HPDE6-E6E7 (cell line): ENCODE data around the gene EYA2.
"Not testable (repeated sequence)": the region's sequence is repeated elsewhere in the genome, so short reads cannot be mapped to it uniquely, and the experiment has no call there.

Source experiments
- DNase-seq: peaks from one replicate; pipeline ENCODE4 v3.0.0; 2011; ENCODE audit warnings: missing footprints; ENCODE audit errors: extremely low spot score

EYA2 gene

GRCh38 chr20:46894971-46895905 is 595 bp downstream of the EYA2 start:
- DNase-seq, result no peak

GRCh38 chr20:46895906-46896242 is 1.2 kb downstream of the EYA2 start:
- DNase-seq, result no peak

GRCh38 chr20:46897328-46897880 is 2.8 kb downstream of the EYA2 start:
- DNase-seq, result no peak

- DNase-seq, result no peak
These were observed 3.8 kb downstream of the EYA2 start for GRCh38 chr20:46898423-46898822.

- no peak for DNase-seq
These were observed 5.0 kb downstream of the EYA2 start for GRCh38 chr20:46899621-46900020.

- no peak for DNase-seq
These were observed 5.4 kb downstream of the EYA2 start for GRCh38 chr20:46900086-46900485.

GRCh38 chr20:46900826-46901225 is 6.2 kb downstream of the EYA2 start:
- DNase-seq, result no peak

- peak; percentile 99 for DNase-seq
These were observed 7.0 kb downstream of the EYA2 start for GRCh38 chr20:46901638-46902037.

GRCh38 chr20:46903256-46903655 is 8.6 kb downstream of the EYA2 start:
- DNase-seq, result no peak

GRCh38 chr20:46903937-46904336 is 9.3 kb downstream of the EYA2 start:
- DNase-seq, result no peak

- no peak for DNase-seq
These were observed 10.9 kb downstream of the EYA2 start for GRCh38 chr20:46905364-46906125.

- no peak for DNase-seq
These were observed 18.8 kb downstream of the EYA2 start for GRCh38 chr20:46913329-46914044.

GRCh38 chr20:46914789-46915379 is 20.2 kb downstream of the EYA2 start:
- no peak for DNase-seq

- DNase-seq, result no peak
These were observed 21.1 kb downstream of the EYA2 start for GRCh38 chr20:46915575-46916257.

GRCh38 chr20:46916258-46916603 is 21.6 kb downstream of the EYA2 start:
- no peak for DNase-seq

GRCh38 chr20:46917155-46917554 is 22.5 kb downstream of the EYA2 start:
- no peak for DNase-seq

GRCh38 chr20:46920114-46920513 is 25.5 kb downstream of the EYA2 start:
- no peak for DNase-seq

GRCh38 chr20:46922841-46923240 is 28.2 kb downstream of the EYA2 start:
- DNase-seq, result not testable (repeated sequence)

GRCh38 chr20:46923550-46923949 is 28.9 kb downstream of the EYA2 start:
- DNase-seq, result no peak

- DNase-seq, result no peak
These were observed 34.0 kb downstream of the EYA2 start for GRCh38 chr20:46928580-46929132.

- DNase-seq, result no peak
These were observed 35.3 kb downstream of the EYA2 start for GRCh38 chr20:46929902-46930301.
